ENCODE measurements around the gene NOL8. TPM values are rescaled to one million over a fixed set of nuclear protein-coding genes. Genes with fewer than 3 reads are reported as not detected.
A peak's percentile ranks its signal among the peaks of the same experiment; 100 is the strongest.

The NOL8 gene
- total RNA-seq, 1 experiment from 2014 or later = 32.2 TPM

DNA sequence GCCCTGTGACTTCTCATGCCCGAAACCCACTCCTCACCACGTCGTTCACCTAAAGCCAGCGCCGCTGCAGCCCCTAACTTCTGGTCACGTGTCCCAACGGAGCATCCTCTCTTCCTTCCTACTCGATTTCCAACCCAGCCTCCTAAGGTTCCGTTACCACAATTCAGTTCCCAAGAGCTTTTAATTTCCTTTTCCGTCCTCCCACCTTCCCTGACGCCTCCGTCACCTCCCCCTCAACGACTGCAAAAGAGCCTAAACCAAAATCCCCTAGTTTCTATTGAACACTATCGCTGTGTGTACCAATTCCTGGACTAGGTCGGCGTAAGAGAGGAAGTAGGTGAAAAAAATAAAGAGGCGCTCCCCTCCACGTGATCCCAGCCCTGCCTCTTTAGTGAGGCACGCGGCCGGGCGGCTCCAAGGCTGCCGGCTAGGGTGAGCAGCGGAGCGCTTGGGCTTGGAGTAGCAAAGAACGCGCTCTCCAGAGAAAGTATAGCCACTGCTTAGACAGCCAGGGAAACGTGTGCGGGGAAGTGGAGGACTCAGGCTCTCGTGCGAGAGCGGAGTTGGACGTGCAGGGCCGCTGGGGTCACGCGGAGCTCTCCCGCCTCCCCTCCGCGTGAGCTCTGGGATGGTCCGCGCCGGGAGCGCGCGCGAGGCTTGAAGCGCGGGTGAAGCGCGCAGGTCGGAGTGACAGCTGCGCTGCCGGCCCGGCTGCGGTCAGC lies at the start of gene NOL8, which contains the start of gene CENPP (continued):
- TF ChIP-seq SOX15 (CRISPR knock-in tag; IDR thresholded peaks at IDR 0.05) (no peak), ZNF416 (CRISPR knock-in tag; IDR thresholded peaks at IDR 0.05) (0 out of 2 replicates have a peak, but pooled peaks have one; percentile 33)
- TF ChIP-seq, protein P1, sequence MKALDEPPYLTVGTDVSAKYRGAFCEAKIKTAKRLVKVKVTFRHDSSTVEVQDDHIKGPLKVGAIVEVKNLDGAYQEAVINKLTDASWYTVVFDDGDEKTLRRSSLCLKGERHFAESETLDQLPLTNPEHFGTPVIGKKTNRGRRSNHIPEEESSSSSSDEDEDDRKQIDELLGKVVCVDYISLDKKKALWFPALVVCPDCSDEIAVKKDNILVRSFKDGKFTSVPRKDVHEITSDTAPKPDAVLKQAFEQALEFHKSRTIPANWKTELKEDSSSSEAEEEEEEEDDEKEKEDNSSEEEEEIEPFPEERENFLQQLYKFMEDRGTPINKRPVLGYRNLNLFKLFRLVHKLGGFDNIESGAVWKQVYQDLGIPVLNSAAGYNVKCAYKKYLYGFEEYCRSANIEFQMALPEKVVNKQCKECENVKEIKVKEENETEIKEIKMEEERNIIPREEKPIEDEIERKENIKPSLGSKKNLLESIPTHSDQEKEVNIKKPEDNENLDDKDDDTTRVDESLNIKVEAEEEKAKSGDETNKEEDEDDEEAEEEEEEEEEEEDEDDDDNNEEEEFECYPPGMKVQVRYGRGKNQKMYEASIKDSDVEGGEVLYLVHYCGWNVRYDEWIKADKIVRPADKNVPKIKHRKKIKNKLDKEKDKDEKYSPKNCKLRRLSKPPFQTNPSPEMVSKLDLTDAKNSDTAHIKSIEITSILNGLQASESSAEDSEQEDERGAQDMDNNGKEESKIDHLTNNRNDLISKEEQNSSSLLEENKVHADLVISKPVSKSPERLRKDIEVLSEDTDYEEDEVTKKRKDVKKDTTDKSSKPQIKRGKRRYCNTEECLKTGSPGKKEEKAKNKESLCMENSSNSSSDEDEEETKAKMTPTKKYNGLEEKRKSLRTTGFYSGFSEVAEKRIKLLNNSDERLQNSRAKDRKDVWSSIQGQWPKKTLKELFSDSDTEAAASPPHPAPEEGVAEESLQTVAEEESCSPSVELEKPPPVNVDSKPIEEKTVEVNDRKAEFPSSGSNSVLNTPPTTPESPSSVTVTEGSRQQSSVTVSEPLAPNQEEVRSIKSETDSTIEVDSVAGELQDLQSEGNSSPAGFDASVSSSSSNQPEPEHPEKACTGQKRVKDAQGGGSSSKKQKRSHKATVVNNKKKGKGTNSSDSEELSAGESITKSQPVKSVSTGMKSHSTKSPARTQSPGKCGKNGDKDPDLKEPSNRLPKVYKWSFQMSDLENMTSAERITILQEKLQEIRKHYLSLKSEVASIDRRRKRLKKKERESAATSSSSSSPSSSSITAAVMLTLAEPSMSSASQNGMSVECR (CRISPR knock-in tag; IDR thresholded peaks at IDR 0.05; ENCODE audit: borderline replicate concordance) = peak; percentile 92

DNA sequence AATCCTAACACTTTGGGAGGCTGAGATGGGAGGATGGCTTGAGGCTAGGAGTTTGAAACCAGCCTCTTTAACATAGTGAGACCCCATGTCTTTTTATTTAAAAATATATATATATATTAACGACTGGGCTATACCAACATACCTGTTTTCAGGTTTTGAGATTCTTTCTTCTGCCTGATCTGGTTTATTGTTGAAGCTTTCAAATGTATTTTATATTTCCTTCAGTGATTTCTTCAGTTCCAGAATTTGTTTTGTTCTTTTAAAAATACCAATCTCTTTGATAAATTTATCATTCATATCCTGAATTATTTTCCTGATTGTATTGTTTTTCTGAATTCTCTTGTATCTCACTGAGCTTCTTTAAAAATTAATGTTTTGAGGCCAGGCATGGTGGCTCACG lies 48.0 kb upstream of the NOL8 start:
- POLR2A ChIA-PET = no interaction called here
- TF ChIP-seq ZNF671 (CRISPR knock-in tag; IDR thresholded peaks at IDR 0.05) (no peak), CREM (CRISPR knock-in tag; IDR thresholded peaks at IDR 0.05) (no peak), ATF1 (CRISPR knock-in tag; IDR thresholded peaks at IDR 0.05) (no peak), SMAD3 (CRISPR knock-in tag; IDR thresholded peaks at IDR 0.05; ENCODE audit: borderline replicate concordance) (no peak), NFYB (CRISPR knock-in tag; conservative IDR thresholded peaks at IDR 0.05; ENCODE audit: low read depth) (no peak), JUN (CRISPR knock-in tag; IDR thresholded peaks at IDR 0.05) (no peak), ETV6 (CRISPR knock-in tag; IDR thresholded peaks at IDR 0.05) (no peak), NFE2L1 (CRISPR knock-in tag; IDR thresholded peaks at IDR 0.05) (no peak)
- TF ChIP-seq, protein P2, sequence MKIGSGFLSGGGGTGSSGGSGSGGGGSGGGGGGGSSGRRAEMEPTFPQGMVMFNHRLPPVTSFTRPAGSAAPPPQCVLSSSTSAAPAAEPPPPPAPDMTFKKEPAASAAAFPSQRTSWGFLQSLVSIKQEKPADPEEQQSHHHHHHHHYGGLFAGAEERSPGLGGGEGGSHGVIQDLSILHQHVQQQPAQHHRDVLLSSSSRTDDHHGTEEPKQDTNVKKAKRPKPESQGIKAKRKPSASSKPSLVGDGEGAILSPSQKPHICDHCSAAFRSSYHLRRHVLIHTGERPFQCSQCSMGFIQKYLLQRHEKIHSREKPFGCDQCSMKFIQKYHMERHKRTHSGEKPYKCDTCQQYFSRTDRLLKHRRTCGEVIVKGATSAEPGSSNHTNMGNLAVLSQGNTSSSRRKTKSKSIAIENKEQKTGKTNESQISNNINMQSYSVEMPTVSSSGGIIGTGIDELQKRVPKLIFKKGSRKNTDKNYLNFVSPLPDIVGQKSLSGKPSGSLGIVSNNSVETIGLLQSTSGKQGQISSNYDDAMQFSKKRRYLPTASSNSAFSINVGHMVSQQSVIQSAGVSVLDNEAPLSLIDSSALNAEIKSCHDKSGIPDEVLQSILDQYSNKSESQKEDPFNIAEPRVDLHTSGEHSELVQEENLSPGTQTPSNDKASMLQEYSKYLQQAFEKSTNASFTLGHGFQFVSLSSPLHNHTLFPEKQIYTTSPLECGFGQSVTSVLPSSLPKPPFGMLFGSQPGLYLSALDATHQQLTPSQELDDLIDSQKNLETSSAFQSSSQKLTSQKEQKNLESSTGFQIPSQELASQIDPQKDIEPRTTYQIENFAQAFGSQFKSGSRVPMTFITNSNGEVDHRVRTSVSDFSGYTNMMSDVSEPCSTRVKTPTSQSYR (CRISPR knock-in tag; IDR thresholded peaks at IDR 0.05) = no peak
- TF ChIP-seq, protein P1 (CRISPR knock-in tag; IDR thresholded peaks at IDR 0.05; ENCODE audit: borderline replicate concordance) = no peak
- TF ChIP-seq, protein P3, sequence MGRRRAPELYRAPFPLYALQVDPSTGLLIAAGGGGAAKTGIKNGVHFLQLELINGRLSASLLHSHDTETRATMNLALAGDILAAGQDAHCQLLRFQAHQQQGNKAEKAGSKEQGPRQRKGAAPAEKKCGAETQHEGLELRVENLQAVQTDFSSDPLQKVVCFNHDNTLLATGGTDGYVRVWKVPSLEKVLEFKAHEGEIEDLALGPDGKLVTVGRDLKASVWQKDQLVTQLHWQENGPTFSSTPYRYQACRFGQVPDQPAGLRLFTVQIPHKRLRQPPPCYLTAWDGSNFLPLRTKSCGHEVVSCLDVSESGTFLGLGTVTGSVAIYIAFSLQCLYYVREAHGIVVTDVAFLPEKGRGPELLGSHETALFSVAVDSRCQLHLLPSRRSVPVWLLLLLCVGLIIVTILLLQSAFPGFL (CRISPR knock-in tag; IDR thresholded peaks at IDR 0.05; ENCODE audit: borderline replicate concordance) = no peak
- peaks cover 4% of the 10 kb centered on the region; the same call in 1 of the 2 replicates for H3K36me3 Mint-ChIP-seq

More for the DNA sequence above, 48.0 kb upstream of the NOL8 start:
- no peaks in the 10 kb centered on the region for H3K27me3 Mint-ChIP-seq (ENCODE audit: low read depth)
- no peak overlapping the region for H3K27ac Mint-ChIP-seq
- H3K4me1 Mint-ChIP-seq = peaks cover 30% of the 10 kb centered on the region
- no peak for ATAC-seq
- no peak overlapping the region for H3K4me3 Mint-ChIP-seq
- no peak for DNase-seq (ENCODE audit: low spot score)
- H3K9me3 Mint-ChIP-seq = peaks cover 17% of the 10 kb centered on the region
- CTCF ChIA-PET = interaction anchor here (0.6 kb wide), 1 partner anchor 167 kb away, joined by 3 read pairs; no protein-coding TSS in a partner anchor
